Kasumi-1 (cell line): ENCODE measurements around the gene CALN1.
"Not testable (repeated sequence)": the region's sequence is repeated elsewhere in the genome, so short reads cannot be mapped to it uniquely, and the experiment has no call there.

ENCODE experiments used
- DNase-seq, 2 experiments: peaks; one replicate each; lab custom pipeline; 2025; lab: John Stamatoyannopoulos, UW

CALN1 gene

DNA sequence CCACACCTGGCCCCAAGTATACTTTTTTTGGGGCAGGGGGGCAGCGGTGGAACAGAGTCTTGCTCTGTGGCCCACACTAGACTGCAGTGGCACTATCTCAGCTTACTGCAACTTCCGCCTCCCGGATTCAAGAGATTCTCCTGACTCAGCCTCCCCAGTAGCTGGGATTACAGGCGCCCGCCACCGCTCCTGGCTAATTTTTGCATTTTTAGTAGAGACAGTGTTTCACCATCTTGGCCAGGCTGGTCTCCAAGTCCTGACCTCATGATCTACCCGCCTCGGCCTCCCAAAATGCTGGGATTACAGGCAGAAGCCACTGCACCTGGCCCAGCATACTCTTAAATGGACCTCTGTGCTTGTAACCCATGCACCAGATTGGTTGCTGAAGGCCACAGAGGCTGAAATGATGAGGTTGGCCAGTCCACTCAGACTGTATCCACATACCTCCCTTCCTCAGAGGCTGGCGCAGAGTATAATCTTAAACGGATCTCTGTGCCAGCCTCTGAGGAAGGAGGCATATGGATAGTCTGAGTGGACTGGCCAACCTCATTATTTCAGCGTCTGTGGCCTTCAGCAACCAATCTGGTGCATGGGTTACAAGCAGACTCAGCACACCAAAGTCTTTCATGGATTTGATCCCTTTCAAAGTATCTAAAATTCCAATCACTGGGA is 3.0 kb downstream of the CALN1 start:
- DNase-seq, result no peak

DNA sequence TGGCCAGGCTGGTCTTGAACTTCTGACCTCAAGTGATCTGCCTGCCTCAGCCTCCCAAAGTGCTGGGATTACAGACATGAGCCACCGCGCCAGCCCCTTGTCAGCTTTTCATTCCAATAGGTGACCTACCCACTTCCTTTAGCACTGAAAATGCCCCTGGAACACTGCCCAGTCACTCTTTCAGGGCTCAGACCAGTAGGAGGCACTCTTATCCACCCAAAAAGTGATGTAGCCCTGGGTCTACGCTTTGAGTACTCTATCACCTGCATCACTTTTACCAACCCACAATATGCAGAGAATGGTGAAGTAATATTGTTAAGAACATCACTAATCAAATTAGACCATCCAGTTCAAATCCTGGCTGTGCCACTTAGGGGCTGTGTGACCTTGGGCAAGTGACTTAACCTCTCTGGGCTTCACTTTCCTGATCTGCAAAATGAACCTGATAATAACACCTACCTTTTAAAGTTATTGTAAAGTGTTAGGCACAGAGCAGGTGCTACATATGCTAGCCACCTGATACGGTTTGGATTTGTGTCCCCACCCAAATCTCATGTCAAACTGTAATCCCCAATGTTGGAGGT is 5.2 kb downstream of the CALN1 start:
- DNase-seq, result no peak

DNA sequence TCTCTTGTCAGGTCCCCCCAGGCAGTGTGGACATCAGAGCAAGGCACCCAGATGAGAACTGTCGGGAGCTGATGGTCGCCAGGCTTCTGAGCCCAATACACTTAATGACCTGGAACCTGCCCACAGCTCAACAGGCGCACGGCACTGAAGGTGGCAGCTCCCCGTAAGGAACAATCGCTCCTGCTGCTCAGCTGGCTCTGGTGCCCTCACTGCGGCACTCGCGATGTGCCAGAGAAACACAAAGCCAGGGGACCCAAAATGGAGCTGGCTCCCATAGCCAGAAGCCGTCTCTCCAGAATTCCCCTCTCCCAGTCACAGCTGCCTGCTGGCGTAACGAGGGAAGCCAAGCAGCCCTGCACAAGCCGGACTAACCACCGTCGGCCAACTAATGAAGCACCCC is 6.3 kb downstream of the CALN1 start:
- DNase-seq, result no peak

DNA sequence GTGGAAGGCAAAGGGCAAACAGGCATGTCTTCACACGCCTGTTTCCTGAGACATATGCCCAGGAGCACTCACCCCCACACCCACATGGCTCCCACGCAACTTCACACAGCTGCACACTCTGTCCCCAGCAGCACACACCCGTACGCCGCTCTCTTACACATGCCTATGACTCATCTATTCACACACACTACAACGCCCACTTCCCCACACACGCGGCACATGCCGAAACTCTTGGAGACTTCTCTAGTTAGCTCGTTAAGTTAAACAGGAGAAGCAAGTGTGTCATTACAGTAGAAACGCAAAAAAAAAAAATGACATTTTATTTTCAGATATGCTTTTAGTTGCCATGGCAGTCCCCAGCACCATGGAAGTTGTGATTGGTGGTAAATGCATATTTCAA is 6.7 kb downstream of the CALN1 start:
- DNase-seq, result no peak

DNA sequence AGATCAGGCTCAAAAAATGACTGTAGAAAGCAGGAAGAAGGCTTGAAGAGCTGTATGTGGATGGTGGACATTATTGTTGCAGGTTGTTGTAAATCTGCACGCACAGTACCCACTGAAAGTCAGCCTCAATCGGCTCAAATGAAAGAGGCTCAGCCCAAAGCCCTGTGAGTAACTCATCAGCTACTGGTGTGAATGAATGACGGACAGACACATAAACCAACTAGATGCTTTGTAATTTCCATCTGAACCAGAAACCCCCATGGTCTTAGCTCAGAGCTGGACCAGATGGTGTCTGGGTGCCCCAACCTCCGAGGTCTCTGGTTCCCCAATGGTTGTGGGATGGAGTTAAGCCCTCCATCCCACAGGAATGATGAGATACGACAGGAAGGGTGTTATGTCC is 7.4 kb downstream of the CALN1 start:
- no peak for DNase-seq

DNA sequence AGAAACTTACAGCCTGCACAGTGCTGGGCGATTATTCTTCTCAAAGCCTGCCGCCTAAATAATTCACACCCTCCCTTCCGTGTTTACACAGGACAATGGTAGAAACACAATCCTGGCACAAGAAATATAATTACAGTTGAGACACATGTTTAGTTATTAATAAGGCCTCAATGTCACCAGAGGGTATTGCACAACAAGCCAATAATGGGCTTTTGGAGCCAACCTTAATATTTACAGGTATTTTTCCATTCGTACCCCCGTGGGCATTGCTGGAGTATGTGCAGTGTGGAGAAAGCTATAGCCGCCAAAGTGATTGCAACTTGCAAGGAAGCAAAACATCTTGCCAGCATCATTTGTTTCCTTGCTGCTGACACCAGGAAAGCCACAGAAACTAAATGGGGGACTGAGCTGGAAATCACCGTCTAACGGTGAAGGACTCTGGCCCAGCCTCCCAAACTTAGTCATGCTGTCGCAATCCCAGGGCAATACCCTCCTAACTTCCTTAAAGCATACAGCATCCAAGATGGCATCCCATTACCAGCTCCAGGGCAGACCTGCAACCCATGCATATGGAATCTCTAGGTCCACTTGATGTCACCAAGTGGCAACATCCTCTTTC is 8.6 kb downstream of the CALN1 start:
- DNase-seq, result no peak

- DNase-seq, result no peak
Observed at GRCh38 chr7:72394016-72394415, 18.1 kb downstream of the CALN1 start.

GRCh38 chr7:72391821-72392377 is 20.2 kb downstream of the CALN1 start:
- no peak for DNase-seq

DNA sequence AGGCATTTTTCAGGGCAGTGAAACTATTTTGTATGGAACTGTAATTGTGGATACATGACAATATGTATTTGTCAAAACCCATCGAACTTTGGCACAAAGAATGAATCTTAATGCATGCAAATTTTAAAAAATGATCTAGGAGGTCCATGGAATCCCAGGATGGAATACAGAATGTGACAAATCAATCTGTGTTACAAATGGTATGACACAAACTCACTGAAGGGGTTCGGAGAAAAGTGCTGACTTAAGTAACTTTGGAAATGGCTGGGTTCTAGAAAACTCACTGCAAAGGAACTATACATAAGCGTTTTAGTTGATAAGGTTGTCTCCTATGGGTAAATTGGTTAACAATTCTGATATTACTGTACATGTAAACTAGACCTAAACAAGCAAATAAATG is 26.0 kb downstream of the CALN1 start:
- no peak for DNase-seq

DNA sequence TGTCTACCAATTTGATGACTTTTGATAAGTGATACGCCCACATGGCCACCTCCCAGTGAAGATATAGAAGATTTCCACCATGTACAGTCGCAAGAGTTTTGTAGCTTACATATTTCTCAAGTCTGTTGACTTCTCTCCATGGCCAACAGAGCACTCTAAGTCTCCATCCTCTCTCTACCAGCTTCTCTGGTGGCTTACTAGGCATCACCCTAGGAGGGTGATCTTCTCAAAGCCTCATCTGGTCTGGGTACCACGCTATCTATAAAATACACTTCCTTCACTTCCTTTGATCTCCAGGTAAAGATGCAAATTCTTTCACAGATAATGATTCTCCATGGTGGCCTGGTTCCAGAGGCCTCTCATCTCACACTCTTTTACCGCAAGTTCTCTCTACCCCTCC is 49.9 kb downstream of the CALN1 start:
- DNase-seq, result no peak

DNA sequence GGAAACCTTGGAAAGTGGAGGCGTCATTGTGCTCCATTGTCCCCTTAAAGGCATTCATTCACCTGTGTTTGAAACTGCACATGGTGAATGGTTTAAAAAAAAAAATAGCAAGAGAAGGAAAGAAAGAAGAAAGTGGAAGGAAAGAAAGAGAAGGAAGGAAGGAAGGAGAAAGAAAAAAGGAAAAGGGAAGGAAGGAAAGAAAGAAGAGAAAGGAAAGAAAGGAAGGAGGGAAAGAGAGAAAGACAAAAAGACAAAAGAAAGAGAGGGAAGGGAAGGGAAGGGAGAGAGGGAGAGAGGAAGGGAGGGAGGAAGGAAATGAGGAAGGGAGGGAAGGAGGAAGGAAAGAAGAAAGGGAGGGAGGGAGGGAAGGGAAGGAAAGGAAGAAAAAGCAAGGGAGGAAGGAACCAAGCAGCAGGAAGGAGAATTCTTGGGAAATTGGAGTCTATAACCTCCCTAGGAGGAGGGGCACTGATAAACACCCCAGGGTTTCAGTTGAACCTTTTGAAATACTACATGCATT is 66.9 kb downstream of the CALN1 start:
- DNase-seq, result no peak

- no peak for DNase-seq
Observed at GRCh38 chr7:72343991-72344390, 68.1 kb downstream of the CALN1 start.

DNA sequence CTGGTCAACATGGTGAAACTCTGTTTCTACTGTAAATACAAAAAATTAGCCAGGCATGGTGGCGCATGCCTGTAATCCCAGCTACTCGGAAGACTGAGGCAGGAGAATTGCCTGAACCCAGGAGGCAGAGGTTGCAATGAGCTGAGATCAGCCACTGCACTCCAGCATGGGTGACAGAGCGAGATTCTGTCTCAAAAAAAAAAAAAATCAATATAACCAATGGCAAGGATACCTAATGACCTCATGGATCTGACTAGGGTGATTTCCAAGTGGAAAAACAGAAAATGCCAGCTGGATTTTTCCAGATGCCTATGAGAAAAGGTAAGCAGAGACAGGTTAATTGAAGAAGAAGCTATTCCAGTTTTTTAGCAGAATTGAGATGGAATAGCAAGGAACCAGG is 68.8 kb downstream of the CALN1 start:
- not testable (repeated sequence) for DNase-seq

- DNase-seq, result no peak
Observed at GRCh38 chr7:72337390-72338167, 74.6 kb downstream of the CALN1 start.

- DNase-seq, result no peak
Observed at GRCh38 chr7:72336632-72337389, 75.3 kb downstream of the CALN1 start.

- DNase-seq, result no peak
Observed at GRCh38 chr7:72336382-72336631, 75.8 kb downstream of the CALN1 start.

DNA sequence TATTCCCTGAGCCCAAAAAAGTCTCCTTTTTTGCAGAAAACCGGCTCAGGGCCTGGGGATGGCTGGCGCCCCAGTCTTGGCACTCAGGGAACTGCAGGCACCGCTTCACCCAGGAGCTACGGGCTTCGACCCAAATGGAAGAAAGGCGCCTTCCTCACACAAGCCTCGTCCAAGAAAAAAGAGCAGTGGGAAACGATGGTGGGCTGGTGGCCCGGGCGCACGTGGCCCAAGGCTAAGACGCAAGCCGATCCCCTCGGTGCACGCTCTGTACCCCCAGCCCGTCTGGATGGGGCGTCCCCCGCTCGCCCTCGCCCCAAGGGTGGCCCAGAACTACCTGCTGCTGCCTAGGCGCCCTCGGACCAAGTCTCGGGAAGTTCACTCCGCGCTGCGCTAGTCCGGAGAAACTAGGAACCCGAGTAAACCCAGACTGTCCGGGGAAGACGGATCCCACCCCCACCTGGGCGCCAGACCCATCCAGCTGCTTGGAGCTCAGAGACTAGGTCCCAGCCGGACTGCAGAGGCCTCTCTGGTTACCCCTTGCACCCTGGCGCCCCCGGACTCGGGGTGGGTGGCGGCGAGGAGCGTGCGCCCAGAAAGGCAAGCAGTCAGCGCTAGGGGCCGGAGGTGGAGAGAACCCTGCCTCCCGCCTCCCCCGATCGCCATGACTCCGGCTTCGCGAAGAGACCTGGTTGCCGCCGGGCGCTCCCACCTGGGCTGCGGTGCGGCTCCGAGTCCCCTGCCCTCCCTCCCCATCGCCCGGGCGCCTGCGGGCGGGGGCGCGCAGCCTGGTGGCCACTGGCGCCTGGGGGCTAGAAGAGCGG is 76.4 kb downstream of the CALN1 start:
- DNase-seq, result no peak

DNA sequence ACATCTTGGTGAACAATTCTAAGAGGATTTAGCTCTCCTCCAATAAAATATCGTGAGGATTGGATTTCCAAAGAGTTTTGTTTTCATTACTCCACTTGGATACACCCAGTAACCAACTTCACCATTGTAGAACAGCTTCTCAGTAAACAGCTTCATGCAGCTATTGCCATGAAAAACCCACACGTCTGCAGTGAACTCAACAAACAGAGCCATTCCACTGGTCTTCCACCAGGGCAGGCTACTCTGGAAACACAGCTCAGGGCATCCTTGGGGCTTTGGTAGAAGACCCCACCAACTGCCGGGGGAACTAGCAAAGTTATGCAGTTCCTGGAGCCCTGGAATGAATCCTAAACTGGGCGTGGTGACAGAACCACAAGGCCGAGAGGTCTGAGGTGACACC is 77.4 kb downstream of the CALN1 start:
- DNase-seq, result no peak

DNA sequence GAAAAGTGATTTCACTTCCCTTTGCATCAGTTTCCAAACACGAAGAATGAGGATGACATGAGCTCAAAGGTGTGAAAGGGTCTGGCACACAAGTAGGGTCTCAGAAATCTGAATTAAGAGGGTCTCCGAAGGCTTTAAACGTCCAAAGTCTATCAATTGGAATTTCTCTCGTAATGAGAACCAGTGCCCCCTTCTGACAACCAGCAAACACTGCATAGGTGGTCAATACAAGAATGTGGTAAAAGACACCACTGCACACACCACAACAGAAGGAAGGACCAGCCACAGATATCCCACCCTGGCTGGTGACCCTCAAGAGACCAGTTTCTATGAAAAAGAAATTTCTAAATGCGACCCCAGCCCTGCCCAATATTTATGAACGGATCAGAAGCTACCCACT is 78.1 kb downstream of the CALN1 start:
- no peak for DNase-seq

DNA sequence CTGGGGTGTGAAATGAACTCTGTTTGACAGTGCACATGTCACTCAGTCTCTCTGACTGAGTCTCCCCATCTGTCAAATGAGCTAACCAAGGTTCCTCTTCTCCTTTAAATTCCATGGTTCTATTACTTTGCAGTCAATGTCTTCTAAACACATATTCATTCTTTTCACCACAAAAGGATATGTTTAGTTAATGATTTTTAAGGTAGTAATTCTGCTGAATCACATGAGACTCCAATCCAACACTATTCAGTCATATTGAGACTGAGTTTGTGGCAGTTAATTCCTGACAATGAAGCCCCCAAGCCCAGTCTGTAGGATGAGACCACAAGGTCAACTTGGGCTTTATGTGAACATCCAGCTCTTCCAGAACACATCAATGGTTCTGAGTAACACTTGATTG is 85.3 kb downstream of the CALN1 start:
- no peak for DNase-seq

DNA sequence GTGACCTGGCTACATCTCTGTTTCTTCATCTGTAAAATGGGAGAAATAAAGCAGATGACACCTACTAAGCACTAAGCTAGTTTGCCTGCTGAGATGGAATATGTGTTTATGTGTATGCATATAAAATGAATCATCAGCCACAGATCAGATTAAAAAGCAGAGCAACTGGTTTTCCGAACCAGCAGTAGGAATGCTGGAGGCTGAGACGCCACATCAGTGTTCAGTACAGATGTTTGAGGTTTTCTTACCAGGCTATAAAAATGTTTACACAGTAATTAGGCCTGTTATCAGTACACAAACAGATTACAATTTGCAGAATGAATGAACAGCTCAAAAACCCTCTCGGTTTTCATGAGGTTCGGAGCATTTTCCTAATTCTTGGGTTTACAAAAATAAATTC is 85.8 kb downstream of the CALN1 start:
- no peak for DNase-seq
